ENCODE results near the gene RASEF.
A peak's percentile ranks its signal among the peaks of the same experiment; 100 is the strongest.

RASEF gene

DNA sequence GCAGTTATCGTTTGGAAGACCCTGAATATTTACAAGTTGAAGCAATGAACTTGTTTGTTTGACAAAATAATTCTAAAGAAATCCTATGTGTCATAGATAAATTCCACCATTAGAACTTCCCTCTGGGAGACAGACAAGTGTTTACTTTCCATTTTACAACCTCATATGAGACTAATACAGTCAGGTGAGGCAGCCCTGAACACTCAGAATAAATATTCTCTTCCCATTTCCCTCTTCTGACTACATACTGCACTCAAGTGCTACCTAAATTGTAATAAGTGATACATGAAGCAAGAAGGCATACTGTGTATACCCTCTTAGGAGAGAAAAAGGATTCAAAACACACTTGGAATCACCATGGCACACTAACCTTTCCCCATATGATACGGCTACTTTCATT lies 6.8 kb downstream of the RASEF start:
- DNase-seq (ENCODE audit: low spot score) = no peak

DNA sequence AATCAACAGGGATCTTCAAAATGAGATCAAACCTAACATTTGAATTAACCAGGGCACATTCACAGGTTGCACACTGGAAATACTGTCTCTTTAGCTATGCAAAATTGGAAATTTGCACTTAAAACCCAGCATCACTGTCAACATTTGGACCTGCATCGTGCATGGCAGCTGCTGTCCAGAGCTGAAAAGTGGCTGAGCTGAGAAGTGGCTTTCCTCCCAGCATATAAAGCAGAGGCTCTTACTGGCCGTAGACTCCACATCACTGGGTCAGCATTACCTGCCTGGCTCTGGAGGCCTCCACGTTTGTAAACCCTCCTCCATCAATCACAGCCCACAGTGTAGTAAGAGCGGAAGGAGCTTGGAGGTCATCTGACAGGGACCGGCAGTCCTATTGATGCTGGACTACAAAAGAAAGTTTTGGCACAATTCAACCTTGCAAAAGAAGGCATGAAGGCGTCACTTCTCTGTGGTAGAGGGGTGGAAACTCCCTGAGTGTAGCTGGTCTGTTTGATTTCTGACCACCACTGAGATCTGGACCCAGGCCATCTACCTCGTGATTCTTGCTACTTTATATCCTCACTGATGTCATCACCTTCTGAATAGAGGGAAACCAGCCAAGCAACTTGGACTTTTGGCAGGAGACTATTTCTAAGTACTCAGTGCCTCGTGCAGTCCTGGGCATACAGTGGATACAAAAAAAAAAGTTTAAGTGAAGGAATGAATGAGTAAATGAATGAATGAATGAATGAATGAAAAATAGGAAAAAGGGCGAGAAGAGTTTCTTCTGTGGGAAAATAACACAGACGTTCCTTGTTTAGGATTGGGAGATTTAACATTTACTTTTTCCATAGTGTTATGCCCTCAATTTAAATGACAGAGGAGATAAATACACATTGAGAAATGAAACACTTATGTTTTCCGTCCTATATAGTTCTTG lies 14.8 kb downstream of the RASEF start:
- DNase-seq (ENCODE audit: low spot score) = no peak

DNA sequence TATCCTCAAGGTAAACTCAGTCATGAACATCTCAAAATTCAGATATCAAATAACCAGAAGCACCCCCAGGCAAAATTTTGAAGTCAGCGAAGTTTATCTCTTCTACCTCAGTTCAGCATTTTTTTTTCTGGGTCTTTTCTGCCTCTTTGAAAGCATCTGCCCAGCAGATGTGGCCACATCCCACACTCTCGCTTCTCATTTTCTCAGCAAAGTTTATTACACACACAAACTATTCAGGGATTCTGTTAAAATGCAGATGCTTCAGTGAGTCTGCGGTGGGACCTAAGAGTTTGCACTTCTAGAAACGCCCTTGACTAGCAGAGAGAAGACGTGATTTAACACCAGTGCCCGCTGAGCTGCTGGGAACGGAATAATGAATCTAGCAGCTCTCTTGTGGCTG lies 19.3 kb downstream of the RASEF start:
- DNase-seq (ENCODE audit: low spot score) = peak; percentile 43

DNA sequence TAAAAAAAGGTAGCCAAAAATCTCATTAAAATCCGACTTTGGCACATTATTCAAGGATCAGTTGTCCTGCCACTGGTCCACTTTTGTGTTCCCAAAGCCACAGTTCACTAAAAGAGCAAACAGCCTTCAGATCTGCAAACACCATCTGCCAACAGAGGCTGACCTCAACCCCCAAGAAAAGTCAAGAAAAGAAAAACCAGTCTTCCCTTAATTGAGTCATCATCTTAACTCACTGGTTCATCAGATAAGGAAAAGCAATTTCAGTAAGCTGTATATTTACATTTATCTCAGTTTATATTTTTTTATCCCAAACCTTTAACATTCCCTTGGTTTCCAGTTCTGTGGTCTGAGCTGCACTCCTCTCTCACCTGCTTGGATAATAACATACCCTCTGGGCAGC lies 21.2 kb downstream of the RASEF start:
- no peak for DNase-seq (ENCODE audit: low spot score)

DNA sequence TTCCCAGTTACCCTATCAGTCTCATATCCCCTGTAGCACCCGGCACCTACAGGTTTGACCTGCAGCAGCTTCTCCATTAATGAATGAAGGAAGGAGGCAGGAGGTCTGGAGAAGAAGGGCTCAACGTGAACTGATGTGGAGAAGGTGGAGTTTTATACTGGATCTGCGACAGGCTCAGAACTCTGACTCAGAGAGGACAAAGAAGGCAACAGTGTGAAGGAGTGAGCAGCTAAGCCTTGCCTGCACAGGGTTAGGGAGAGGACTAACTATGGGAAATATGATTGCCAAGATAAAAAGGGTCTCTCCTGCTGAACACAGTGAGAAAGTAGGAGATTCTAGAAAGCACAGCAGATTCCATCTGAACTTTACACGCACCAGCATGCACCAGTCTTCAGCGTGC lies 23.6 kb downstream of the RASEF start:
- no peak for DNase-seq (ENCODE audit: low spot score)

DNA sequence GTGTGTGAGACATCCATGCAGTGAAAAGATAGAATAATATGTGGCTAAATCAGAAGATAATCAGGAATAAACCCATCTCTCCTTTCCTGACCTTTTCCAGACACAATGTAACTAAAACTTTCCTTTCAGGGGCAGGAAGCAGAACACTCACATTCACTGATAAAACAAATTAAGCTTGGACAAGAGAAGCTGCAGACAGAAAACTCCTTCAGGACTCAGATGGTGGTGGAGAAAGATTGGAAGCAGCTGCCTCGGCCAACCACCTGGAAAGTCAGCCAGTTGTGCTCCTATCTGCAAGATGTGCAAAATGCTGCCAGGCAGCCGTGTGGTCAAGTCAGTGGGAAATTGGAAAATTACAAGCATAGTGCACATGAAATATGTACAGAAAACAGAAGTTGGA lies 26.9 kb downstream of the RASEF start:
- no peak for DNase-seq (ENCODE audit: low spot score)

DNA sequence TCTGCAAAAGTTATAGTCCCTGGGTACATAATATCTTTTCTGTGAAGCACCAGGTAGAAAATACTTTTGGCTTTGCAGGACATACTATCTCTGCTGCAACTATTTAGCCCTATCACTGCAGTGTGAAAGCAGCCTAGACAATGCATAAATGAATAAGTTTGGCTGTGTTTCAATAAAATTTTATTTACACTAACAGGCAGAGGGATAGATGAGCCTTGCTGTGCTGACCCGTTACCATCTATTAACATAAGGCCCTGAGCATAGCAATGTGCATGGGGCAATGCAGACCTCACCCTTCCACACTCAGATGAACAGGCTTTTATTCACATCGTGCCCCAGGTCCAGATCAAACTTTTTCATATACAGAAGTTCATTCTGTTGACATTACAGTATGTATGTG lies 27.8 kb downstream of the RASEF start:
- no peak for DNase-seq (ENCODE audit: low spot score)

DNA sequence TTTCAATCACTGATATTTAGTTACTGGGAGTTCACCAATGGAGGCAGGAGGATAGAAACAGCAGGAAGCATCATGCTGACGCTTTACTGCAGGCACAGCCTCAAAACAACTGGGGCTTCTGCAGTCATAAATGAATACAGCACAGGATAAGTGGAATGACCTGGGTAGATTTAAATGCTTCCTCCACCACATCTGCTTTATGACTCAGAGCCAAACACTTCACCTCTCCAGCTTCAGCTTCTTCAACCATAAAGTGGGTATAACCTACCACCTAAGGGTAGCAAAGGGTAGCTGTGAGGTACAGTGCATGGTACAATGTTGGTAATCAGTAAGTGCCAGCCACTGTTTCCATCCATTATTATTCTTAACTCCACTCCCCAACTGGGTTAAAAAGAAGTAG lies 28.4 kb downstream of the RASEF start:
- DNase-seq (ENCODE audit: low spot score) = no peak

DNA sequence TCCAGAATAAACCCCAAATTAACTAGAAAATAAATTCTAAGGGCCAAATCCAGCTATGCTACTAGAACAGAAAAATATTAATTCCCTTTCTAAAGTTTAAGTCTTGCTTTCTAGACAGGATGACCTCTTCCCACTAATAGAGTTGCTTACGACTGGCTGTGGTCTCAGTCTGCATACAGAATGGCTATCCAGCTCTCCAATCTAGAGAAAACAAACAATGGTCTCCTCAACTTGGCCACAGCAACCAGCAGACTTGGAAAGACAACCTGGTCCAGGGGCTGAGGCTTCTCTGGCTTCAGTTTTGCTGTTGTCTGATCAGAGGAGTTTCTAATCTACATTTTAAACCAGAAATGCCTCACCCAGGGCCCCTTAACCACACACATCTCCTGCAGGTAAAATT lies 28.9 kb downstream of the RASEF start:
- no peak for DNase-seq (ENCODE audit: low spot score)

DNA sequence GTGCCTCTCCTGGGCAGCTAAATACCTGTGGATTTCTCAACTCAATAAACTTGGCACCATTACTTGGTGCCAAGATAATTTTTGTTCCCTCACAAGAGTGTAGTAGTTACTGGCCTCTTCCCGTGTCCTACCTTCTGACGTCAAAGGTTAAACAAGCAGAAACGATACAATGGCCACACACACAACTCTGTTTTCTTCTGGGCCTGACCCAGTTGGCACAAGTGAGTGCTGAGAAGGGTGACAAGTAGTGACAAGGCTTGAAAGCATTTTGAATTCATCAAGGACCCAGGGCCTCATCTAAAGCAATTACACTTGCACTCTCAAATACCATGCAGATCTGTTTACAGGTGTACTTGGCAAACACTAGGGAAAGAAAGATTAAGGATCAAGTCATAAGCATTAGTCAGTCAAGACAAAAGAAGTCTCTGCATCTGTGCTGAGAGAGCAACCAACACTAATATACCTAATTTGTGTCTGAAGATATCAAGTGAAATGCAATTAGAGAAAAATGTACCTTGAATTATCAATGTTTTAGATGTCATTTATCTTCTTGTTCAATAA lies 30.8 kb downstream of the RASEF start:
- DNase-seq (ENCODE audit: low spot score) = no peak

DNA sequence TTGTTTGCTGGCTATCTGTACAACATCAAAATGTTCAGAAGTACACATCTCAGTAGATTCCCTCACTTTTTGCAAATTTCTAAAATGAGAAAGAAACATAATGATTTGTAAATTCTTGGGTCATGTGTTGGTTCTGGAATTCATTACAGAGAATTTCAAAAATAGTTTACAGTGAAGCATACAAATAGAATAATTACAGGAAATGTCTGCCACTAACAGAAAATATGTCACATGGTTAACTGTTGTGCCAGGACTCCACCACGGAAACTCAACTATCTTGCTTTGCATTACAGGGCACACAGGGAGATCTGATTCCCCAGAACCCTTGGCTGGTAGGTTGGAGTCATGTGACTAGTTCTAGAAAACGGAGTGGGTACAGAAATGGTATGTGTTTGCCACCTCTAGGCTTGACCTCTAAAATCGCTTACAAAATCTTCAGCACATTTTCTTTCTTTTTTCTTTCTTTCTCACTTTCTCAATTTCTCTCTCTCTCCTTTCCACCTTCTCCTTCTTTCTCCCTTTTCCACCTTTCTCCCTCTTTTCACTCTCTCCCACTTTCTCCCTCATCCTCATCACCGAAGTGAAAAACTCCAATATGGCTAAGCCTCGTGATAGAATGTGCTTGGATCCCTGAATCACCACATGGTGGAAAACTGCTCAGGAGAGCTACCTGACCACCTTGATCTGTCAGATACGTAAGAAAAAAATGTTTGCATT lies 32.4 kb downstream of the RASEF start:
- DNase-seq (ENCODE audit: low spot score) = no peak

DNA sequence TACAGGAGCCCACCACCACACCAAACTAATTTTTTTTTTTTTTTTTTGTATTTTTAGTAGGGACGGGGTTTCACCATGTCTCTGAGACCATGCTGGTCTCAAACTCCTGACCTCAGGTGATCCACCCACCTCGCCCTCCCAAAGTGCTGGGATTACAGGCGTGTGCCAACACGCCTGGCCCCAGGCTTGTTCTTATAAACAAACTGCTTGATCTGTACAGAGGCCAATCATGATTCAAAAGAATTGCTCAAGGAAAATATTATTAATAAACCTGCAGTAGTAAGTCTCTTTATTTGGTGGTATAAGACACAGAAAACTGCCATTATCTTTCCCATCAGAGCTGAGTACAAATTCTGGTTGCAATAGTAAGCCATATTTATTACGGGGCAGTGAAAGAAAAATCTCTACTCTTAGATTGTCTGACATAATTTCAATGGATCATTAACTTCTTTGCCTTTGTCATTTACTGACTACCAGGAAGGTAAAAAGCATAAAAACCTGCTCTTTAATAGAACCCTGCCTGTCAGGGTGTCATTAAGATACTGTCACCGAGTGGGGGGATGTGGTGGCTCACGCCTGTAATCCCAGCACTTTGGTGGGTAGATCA lies 33.3 kb downstream of the RASEF start:
- no peak for DNase-seq (ENCODE audit: low spot score)

DNA sequence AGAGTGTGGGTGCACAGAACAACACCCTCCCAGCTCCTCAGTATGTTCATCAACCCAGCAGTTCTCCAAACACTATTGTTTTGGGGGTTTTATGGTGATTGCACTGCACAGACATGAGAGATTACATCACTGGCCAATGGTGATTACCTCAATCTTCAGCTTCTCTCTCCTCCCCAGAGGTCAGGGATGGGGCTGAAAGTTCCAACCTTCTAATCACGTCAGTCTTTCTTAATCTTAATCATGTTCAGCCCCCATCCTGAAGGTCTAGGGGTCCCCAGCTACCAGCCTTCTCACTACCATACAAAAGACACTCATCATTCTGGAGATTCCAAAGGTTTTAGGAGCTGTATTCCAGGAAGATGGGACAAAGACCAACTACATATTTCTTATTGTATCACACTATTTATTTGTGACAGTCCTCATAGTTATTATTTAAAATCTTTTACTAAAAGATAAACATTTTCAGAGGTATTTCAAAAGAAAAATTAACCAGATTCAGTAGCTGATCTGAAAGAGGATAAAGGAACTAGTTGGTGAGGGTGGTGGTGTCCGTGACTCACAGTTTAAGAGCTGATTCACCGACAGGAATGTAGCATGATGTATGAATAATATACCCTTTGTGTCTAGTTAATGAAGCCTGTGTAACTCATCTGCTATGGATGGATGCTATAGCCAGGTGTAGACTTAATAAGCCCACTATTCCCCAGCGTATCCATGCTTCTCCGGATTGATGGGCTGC lies 35.6 kb downstream of the RASEF start:
- DNase-seq (ENCODE audit: low spot score) = peak; percentile 72

DNA sequence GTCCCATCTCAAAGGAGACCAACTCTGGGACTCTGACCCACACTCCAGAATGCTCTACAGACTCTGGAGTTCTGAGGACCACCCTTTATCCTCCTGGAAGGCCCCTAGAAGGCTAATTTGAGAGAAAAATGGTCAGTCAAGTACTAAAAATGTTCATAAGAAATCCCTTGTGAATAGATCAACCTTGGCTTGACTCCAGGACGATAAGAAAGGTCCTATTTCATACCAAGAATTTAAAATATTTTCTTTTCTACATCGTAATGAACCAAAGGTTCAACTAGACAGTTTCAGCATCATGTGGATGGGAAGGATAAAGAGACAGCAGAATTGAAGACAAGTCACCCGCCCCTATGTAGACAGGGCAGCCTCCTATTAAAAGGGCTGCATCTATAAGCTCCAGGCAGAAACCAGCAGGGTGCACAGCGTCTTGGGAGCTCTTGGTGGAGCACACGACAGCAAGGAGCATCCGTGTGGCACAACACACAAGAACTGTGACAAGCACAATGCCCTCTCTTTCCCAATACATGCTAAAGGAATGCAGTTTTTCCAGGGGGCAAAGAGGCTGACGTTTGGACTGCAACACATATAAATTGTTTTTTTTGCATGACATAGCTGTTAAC lies 38.3 kb downstream of the RASEF start:
- no peak for DNase-seq (ENCODE audit: low spot score)

DNA sequence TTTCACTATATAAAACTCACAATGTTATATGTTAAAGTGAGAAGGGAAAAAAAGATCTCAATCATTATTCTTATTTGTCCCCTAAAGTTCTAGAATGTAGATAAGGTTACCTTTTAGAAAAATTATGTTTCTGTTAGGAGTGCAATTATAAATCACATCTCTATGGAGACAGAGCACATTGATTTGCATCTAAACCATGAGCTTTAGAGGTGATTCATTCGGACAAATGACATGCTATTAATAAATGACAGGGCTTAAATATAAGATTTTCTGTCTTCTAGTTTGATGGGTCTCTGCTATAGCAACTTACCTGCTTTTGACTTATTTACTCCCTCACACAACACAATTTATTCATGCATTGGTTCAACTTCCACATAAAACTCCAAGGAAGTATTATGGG lies 39.8 kb downstream of the RASEF start:
- no peak for DNase-seq (ENCODE audit: low spot score)

DNA sequence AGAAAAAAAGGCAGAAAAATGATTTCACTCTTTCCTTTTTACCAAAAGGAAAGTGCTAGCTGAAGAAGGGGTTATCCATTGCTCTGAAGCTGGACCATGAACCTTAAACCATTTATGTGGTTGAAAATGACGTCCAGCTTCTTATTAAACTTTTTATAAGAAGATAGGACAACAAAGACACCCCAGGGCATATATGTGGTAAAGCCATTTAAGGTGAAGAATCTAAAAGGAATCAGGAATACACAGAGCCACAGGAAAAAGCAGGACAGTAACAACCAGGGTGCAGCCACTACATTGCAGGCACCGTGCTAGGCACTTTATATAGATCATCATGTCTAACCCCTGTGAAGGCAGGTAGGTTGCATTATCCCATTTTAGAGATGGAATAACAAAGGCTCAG lies 42.1 kb downstream of the RASEF start:
- no peak for DNase-seq (ENCODE audit: low spot score)

DNA sequence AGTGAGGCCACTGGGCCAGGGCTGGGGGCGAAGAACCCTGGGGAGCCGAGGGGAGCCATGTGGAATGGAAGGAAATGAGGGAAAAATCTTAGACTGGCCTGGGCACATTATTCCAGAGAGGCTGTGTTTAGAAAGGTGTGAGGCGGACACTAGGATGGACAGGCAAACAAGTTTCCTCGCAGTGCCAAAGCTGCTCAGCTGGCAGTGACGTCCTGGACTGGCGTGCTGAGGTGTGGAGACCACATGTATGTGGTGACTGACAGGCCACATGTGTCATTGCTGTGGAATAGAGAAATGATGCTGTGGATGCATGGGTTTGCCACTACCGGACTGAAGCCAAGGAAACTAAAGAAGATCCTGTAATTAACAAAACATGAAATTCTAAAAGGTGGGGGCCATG lies 42.6 kb downstream of the RASEF start:
- DNase-seq (ENCODE audit: low spot score) = no peak

DNA sequence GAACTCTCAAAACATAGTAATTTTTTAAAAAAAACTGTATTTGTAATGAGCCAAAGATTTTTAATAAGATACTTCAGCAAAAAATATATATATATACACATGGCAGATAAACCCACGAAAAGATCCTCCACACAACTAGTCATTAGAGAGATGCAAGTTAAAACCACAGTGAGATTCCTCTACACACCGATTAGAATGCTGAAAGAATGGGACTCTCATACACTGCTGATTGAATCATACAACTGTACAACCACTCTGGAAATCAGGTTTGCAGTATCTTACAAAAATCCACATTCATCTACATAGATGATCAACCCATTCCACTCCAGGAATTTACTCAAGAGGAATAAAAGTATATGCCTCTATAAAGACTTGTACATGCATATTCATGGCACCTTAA lies 43.7 kb downstream of the RASEF start:
- no peak for DNase-seq (ENCODE audit: low spot score)

DNA sequence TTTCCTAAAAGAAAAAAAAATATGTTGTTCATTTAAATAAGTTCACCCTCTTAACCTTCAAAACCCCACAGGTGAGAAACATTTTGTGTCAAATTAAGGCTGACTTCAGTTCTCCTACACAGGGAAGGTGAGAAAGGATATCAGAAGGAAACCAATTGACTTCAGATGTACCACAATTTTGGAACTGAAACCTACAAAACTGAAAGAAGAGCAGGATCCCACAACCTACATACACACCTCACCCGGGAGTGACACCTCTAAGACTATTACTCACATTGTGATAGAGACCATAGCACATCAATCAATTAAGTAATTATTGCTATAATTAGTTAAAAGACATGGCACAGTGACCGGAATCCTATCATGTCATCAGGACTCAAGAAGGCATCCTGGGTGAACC lies 47.0 kb downstream of the RASEF start:
- DNase-seq (ENCODE audit: low spot score) = no peak

DNA sequence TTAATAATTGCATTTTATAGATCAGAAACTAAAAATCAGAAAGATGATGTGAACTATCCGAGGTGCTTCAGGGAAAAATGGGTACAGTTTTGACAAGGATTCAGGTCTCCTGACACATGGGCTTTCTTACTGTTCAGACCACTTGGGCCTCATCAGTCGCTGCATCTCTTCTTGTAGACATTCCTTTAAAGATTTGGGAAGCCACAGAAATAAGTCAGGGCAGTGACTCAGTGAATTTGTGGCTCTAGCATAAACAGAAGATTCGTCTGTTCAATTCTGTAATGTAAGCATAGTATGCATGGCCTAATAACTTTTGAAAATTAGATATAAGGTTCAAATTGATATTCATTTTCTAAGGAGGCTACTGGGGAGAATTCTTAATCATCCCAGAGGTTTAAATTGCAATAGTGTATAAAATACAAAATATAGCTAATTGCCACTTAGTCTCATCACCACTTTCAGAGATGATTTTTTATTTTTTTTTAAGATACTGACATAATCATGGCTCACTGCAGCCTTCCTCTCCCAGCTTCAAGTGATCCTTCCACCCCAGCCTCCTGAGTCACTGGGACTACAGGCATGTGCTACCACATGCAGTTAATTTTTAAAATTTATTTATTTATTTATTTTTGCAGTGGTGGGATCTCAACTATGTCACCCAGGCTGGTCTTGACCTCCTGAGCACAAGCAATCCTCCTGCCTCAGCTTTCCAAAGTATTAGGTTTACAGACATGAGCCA lies 48.9 kb downstream of the RASEF start:
- peak; percentile 43 for DNase-seq (ENCODE audit: low spot score)
